ENCODE results near the gene ARID3C.

- TF ChIP-seq CTCF (IDR thresholded peaks at IDR 0.05): no peak
- no peak for TF ChIP-seq REST (IDR thresholded peaks at IDR 0.05; ENCODE audit: insufficient read depth in 1 of 2, low read depth in 2 of 2, low read length in 1 of 2)
- no peak for TF ChIP-seq SIN3A (IDR thresholded peaks at IDR 0.05; ENCODE audit: borderline replicate concordance, insufficient read depth, low read depth, low read length)
- no peak for TF ChIP-seq POLR2AphosphoS5 (IDR thresholded peaks at IDR 0.05; ENCODE audit: low read depth, low read length)
These were observed 56.2 kb downstream of the ARID3C start for GRCh38 chr9:34572628-34573027.
